Breast epithelium (tissue), 4 donors: ENCODE data around the gene GLT8D2. TPM values are rescaled to one million over a fixed set of nuclear protein-coding genes. Genes with fewer than 3 reads are reported as not detected.

ENCODE experiments used
- DNase-seq, 2 donors: peaks; one replicate each; pipeline ENCODE4 v3.0.0-alpha.2; 2019; ENCODE audit warnings: low spot score in 2 of 2
- H3K27ac ChIP-seq, 2 donors: fragments of 200-600 bp; sonication (generic) in 1 of 2; one replicate each; pipeline ENCODE4 v1.5.1; 2016 to 2019; ENCODE audit warnings: mild to moderate bottlenecking in 1 of 2
- H3K27me3 ChIP-seq, 2 donors: fragments of 200-600 bp; sonication (generic) in 1 of 2; one replicate each; pipeline versions ENCODE4 v1.5.1 to v1.6.0; 2017 to 2019; ENCODE audit warnings: control low read depth in 1 of 2, mild to moderate bottlenecking in 1 of 2
- H3K36me3 ChIP-seq: fragments of 200-600 bp; one replicate; pipeline ENCODE4 v1.5.1; 2019
- H3K4me1 ChIP-seq, 2 donors: fragments of 200-600 bp; sonication (generic); one replicate each; pipeline ENCODE4 v1.5.1; 2016 to 2019; ENCODE audit warnings: control low read depth in 1 of 2
- H3K4me3 ChIP-seq, 3 donors: fragments of 200-600 bp; sonication (generic); 1 replicate in 2 of 3; 2 replicates in 1 of 3; pipeline ENCODE4 v1.5.1; 2016 to 2019; ENCODE audit warnings: mild to moderate bottlenecking in 3 of 3, moderate library complexity in 2 of 3
- H3K9me3 ChIP-seq, 2 donors: fragments of 200-600 bp; sonication (generic) in 1 of 2; one replicate each; pipeline ENCODE4 v1.5.1; 2016 to 2019; ENCODE audit warnings: control low read depth in 1 of 2
- POLR2A ChIP-seq: fragments of 450-650 bp; IDR thresholded peaks from one replicate; pipeline ENCODE4 v1.6.1; 2016; ENCODE audit warnings: antibody characterized with exemption, mild to moderate bottlenecking, moderate library complexity
- POLR2AphosphoS5 ChIP-seq, 3 donors: sonication (generic); formaldehyde crosslinking; IDR thresholded peaks; one replicate each; pipeline ENCODE4 v1.6.1; 2017; ENCODE audit warnings: antibody characterized with exemption in 3 of 3
- intact Hi-C: fragments of 100-400 bp; cut with DNase I; formaldehyde crosslinking; loops from one replicate; pipeline ENCODE4 v1.15.1; 2023; ENCODE audit warnings: low total_unique reads
- total RNA-seq, 3 donors: library from RNA; depleted of rRNA; stranded (reverse); fragments of >200 nt; gene quantifications; one replicate each; pipeline ENCODE4 v1.1.0, GENCODE V29; 2016
- TF ChIP-seq, protein P1 (sequence below), 3 donors: fragments of 450-650 bp; IDR thresholded peaks; one replicate each; pipeline ENCODE4 v1.5.1; 2016 to 2017; ENCODE audit warnings: antibody characterized with exemption in 3 of 3, mild to moderate bottlenecking in 3 of 3, moderate library complexity in 3 of 3

The GLT8D2 gene
- total RNA-seq, 3 donors from 2014 or later, result 8.6 to 20.8 (median 16.1) TPM

DNA sequence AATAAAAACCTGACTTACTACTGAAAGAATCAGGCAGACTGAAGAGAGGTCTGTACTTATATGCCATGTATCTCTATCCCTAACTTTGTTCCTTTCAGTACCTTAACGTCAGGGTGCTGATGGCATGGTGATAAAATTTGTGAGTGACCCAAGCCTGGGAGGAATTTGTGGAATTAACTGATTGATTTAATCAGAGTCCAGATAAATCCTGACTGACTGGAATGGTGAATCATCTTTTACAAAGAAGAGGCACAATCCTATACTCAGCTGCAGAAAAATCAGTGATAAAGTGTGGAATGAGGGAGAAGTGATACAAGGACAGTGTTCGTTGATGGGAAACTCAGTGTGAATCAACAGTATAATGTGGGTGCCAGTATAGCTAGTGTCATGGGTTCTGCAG, 80.6 kb downstream of the GLT8D2 start:
- peaks cover 0 to 2% of the 10 kb centered on the region in 2 donors for H3K4me1 ChIP-seq
- TF ChIP-seq, protein P1, sequence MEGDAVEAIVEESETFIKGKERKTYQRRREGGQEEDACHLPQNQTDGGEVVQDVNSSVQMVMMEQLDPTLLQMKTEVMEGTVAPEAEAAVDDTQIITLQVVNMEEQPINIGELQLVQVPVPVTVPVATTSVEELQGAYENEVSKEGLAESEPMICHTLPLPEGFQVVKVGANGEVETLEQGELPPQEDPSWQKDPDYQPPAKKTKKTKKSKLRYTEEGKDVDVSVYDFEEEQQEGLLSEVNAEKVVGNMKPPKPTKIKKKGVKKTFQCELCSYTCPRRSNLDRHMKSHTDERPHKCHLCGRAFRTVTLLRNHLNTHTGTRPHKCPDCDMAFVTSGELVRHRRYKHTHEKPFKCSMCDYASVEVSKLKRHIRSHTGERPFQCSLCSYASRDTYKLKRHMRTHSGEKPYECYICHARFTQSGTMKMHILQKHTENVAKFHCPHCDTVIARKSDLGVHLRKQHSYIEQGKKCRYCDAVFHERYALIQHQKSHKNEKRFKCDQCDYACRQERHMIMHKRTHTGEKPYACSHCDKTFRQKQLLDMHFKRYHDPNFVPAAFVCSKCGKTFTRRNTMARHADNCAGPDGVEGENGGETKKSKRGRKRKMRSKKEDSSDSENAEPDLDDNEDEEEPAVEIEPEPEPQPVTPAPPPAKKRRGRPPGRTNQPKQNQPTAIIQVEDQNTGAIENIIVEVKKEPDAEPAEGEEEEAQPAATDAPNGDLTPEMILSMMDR (IDR thresholded peaks at IDR 0.05), result no peak
- H3K4me3 ChIP-seq, result no peak overlapping the region
- H3K36me3 ChIP-seq, result no peaks in the 10 kb centered on the region
- no peak for DNase-seq
- no peaks in the 10 kb centered on the region for H3K27me3 ChIP-seq
- no peak overlapping the region for H3K27ac ChIP-seq
- no peaks in the 10 kb centered on the region for H3K9me3 ChIP-seq
- intact Hi-C loops, result loop anchor here (2.0 kb wide), 1 partner anchor 77 kb away; no protein-coding TSS in a partner anchor

DNA sequence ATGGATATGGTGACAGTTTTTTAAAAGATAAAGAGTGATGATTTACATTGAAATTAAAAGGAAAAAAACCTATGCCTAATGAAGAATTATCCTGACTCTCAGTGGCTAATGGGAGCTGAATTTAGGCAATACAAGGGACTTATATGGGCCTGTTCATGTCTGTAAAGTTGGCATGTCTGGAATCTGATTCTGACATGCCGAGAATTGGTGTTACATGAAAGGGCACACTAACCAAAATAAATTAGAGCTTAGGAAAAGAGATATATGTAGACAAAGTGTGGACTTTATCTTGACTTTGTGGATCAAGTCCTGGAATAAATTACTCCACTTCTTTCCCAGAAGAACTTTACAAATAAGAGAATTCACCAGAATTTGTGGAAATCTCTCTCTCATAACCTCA, 83.3 kb downstream of the GLT8D2 start:
- no peaks in the 10 kb centered on the region for H3K9me3 ChIP-seq
- intact Hi-C loops, result no loop called here
- H3K4me3 ChIP-seq, result peak overlapping the region; percentile 75 to 95 (median 80)
- H3K4me1 ChIP-seq, result peaks cover 0 to 5% of the 10 kb centered on the region in 2 donors
- no peaks in the 10 kb centered on the region for H3K36me3 ChIP-seq
- TF ChIP-seq POLR2A (no peak), POLR2AphosphoS5 (IDR thresholded peaks at IDR 0.05) (no peak)
- TF ChIP-seq, protein P1 (IDR thresholded peaks at IDR 0.05), result no peak
- no peaks in the 10 kb centered on the region for H3K27me3 ChIP-seq
- DNase-seq, result no peak
- peak overlapping the region; percentile 95 to 98 for H3K27ac ChIP-seq

DNA sequence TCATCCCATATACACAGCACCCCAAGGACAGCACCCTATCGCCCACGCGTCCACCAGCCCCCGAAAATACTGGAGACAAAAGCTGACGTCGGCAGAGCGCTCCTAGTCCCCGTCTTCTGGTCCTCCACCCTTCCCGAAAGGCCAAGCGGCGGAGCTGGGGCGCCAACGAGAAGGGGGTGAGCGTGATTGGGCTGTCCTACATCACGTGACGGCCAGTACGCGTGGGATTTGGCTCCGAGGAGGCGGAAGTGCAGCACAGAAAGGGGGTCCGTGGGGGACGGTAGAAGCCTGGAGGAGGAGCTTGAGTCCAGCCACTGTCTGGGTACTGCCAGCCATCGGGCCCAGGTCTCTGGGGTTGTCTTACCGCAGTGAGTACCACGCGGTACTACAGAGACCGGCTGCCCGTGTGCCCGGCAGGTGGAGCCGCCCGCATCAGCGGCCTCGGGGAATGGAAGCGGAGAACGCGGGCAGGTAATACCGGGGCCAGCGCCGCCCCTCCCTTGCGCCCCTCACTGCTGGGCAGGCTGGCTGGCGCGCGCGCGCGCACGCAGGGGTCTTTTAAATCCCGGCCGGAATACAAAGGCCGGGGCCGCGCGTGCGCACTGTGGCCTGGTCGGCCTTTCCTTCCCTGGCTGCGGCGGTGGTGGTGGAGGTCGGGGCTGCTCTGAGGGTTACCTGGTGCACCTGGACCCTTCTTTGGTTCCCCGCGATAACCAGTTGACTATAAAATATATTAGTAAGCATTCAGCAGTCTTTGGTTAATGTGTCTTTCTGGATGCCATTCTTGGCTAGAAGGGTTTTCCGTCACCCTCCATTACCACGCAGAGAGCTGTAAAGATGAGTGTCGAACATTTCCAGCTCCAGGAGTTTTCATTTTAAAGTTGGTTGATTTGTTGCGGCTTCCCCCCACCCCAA, 84.1 kb downstream of the GLT8D2 start, which contains the start of gene TDG:
TDG (plus strand) TSS at position 283 of the 915 bp plus-strand sequence; CDS start at position 449, 166 bp downstream.
- no peaks in the 10 kb centered on the region for H3K27me3 ChIP-seq
- intact Hi-C loops, result loop anchor here (2.0 kb wide), 1 partner anchor 35 kb away; the partner anchor contains the start of gene HSP90B1
- peaks cover 0 to 5% of the 10 kb centered on the region in 2 donors for H3K4me1 ChIP-seq

DNA sequence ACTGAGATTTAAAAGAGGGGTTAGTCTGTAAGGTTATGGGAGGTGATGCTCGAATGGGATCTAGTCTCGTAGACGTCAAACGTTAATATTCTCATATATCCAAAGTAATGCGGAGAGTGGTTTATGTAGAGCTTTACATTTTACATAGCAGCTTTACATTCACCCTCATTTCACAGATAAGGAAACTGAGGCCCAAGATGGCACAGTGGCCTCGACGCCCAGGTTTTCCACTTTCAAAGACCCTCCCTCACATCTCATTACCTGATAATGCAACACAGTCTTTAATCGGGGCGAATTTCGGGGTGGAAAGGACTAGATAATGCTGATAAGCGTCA, 84.8 kb downstream of the GLT8D2 start:
- no peak for DNase-seq
- H3K27ac ChIP-seq, result peak overlapping the region; percentile 95 to 98
- intact Hi-C loops, result loop anchor here (2.0 kb wide), 1 partner anchor 34 kb away; the partner anchor contains the start of gene HSP90B1
- H3K4me3 ChIP-seq, result peak overlapping the region; percentile 75 to 95 (median 80)
- TF ChIP-seq, protein P1 (IDR thresholded peaks at IDR 0.05), result no peak
- TF ChIP-seq POLR2AphosphoS5 (IDR thresholded peaks at IDR 0.05), result no peak
- no peak for TF ChIP-seq POLR2A
- no peaks in the 10 kb centered on the region for H3K9me3 ChIP-seq
- no peaks in the 10 kb centered on the region for H3K36me3 ChIP-seq
- H3K27me3 ChIP-seq, result no peaks in the 10 kb centered on the region
- peaks cover 0 to 5% of the 10 kb centered on the region in 2 donors for H3K4me1 ChIP-seq

More for the DNA sequence above, 84.1 kb downstream of the GLT8D2 start, which contains the start of gene TDG:
- Histone ChIP-seq H3K36me3 (no peaks in the 10 kb centered on the region), H3K27ac (peak within 1 kb of the TSS; percentile 95 to 98), H3K9me3 (no peaks in the 10 kb centered on the region), H3K4me3 (peak within 1 kb of the TSS; percentile 75 to 95 (median 80))
- TF ChIP-seq POLR2A (peak; percentile 85), POLR2AphosphoS5 (IDR thresholded peaks at IDR 0.05) (peak; percentile 85 to 97 (median 95))
- TF ChIP-seq, protein P1 (IDR thresholded peaks at IDR 0.05), result peak in 2 of 3 donors; percentile 6 to 31
- DNase-seq, result peak; percentile 98

DNA sequence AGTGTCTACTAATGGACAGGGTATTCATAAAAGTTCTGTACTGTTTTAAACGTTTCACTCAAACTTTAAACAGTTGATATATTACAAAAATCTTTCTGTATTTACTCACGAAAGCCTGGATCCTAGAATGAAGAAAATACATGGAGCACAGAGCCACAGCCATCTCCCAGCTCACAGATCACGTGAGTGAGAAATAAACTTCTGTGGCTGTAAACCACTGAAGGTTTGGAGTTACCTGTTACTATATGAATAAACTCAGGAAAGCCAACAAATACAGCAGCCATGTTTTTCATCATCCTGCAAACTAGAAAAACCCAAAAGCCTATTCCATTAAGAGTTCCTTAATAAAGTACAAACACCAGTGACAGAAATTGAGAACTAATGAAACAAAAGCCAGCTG, 85.2 kb downstream of the GLT8D2 start:
- intact Hi-C loops, result loop anchor here (2.0 kb wide), 1 partner anchor 34 kb away; the partner anchor contains the start of gene HSP90B1
- H3K36me3 ChIP-seq, result no peaks in the 10 kb centered on the region
- H3K27me3 ChIP-seq, result no peaks in the 10 kb centered on the region
- peaks cover 0 to 5% of the 10 kb centered on the region in 2 donors for H3K4me1 ChIP-seq
- H3K27ac ChIP-seq, result peak overlapping the region; percentile 95 to 98
- no peak for TF ChIP-seq POLR2A
- TF ChIP-seq, protein P1 (IDR thresholded peaks at IDR 0.05), result no peak
- no peak for TF ChIP-seq POLR2AphosphoS5 (IDR thresholded peaks at IDR 0.05)
- H3K9me3 ChIP-seq, result no peaks in the 10 kb centered on the region
- H3K4me3 ChIP-seq, result peak overlapping the region; percentile 75 to 95 (median 80)
- DNase-seq, result no peak
